ENCODE results near the gene BTBD9.

BTBD9 gene

GRCh38 chr6:38155144-38155543, 484.6 kb downstream of the BTBD9 start:
- DNase-seq = no peak

DNA sequence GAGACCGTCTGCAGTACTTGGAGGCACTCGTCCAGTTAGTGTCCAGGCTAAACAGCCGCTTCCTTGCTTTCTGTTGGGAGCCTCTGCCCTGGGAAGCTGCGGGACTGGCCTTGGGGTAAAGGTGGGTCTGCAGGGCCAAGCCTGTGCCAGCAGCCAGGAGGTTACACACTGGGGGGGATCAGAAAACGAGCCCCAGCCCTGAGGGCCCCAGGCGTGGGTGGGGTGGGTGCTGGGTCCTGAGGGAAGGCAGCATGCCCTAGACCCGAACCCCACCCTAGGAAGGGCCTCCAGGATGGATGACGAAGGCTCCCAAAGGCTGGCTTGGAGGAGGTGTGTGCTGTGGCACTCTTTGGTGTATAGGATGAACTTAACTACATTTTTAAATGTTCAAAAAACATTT, 485.0 kb downstream of the BTBD9 start:
- DNase-seq = no peak

DNA sequence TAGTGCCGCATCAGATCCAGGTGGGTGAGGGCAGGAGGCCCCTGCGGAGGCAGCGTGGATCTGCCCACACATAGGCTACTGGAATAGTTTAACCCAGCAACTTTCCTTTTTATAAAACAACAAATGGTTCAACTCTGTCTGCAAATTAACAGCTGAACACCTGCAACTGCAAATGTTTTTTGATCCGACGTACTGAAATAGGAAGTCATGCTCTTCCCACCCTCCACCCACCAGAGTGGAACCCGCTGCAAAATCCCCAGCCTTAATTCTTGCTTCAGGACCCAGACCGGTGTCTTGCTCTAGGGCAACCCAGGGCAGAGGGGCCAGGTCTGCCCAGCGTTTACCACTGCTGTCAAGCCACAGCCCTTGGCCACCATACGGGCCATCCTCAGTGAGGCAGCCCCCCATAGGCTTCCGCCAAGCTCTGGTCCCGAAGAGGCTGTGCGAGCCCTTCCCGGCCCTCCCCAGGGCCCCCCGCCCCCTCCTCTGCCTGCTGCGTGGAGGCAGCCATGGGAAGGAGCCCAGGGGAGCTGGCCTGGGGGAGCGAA, 485.9 kb downstream of the BTBD9 start:
- DNase-seq = no peak

DNA sequence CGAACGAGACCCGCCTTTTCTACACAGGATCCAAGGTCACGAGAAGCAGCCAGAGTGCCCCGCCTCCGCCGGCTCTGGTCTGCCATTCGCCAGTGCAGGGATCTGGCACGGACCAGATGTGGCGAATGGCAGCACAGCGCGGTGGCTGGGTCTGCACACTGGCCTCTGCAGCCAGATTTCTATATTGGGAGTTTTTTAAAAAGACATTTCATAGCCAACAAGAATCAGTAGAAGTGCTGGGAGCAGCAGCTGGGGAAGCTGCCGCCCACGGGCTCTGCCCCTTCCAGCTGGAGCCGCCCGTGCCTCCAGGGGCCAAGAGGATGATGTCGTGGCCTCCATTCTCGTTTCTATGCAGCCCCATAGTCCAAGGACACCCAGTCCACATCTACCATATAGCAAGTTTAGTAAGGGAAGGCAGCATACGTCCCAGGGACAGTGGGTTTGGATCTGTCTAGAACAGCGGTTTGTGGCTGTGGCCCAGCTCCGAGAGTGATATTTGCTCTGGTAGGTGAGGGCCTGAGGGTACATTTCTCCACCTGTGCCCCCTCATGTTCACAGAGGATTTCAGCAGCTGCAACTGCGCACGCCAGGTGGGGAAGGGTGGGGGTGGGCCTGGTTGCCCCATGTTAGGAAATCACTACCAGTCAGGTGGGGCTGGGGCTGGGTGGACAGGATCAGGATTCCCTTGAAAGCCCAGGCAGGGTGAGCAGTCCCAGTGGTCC, 486.5 kb downstream of the BTBD9 start:
- DNase-seq = no peak

DNA sequence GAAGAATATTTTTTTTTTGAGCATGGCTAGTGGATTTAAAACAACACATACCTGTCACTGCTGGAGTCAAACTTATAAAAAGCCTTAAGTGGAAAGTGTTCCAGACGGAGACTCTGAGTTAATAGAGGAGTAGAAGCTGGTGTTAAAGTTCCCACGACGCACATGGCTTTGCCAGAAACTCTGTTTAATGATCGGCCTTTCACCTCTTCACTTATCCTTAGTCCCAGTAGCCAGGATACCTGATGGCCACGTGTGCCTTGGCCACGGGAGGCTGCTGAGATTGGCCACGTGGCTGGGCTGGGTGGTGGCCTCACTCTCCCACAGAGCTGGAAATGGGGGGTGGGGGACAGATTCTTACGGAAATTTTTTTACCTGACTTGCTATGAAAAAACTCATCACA, 487.1 kb downstream of the BTBD9 start:
- no peak for DNase-seq

DNA sequence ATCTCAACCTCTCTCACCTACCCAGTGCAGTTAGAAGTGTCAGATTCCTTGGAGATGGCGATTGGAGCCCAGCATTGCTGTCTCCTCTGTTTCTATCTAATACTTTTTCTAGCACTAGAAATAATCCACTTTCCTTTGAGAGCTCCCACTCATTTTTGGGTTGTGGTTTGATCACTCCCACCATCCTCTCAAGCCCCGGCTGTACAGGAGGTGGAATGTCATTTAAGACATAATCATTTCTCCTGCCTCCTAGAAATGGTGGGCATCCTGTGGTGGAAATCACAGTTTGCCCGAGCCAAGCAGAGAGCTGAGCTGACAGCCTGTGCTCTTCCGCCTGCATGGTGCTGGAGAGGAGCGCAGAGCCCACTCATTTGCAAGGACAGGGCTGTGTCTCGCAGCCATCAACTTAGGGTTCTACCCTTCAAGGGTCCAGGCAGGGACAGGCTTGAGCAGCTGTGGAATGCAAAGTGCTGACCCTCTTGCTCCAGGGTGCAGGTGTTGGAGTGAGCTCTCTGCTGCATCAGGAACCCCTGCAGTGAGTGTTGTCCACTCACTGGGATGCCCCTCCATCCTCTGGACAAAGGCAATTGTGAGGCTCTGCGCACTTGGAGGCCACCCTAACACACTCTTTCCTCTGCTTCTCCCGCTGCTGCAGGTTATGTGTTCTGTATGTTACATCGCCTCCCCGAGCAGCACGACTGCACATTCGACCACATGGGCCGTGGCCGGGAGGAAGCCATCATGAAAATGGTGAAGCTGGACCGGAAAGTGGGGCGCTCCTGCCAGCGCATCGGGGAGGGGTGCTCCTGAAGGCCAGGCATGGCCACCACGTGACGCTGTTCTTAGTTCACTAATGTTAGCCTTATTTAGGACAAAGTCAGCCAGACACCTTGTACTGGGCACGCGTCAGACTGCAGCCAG, 487.9 kb downstream of the BTBD9 start:
- DNase-seq = no peak

DNA sequence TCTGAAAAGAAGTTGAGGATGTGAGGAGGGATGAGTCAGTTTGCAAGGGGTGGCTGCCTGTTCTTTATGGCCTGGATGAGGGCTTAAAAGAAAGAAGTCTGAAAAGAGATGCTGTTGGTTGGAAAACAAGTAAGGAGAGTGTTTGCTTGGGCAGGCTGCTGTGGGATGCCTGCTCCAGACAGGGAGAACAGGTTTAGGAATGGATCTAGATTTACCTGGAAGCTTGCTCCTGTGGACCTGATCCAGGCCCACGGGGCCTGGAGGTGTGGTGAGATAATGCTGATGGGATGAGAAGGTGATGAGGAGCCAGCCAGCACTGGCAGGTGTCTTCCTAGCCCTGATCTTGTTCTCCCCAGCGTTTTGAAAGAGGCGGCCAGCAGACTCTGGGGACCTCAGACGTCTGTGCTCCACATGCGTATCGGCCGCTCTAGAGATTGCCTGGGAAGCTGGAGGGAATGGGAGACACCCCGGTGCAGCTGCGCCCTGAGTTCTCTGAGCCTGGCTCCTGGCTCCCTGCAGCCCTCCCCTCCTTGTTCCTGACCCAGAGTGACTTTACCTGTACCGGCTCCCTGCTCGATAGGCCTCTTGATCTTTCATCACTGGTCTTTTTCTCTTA, 488.9 kb downstream of the BTBD9 start:
- no peak for DNase-seq

- no peak for DNase-seq
These were observed 489.7 kb downstream of the BTBD9 start for GRCh38 chr6:38150021-38150420.

- no peak for DNase-seq
These were observed 490.2 kb downstream of the BTBD9 start for GRCh38 chr6:38149531-38149930.

DNA sequence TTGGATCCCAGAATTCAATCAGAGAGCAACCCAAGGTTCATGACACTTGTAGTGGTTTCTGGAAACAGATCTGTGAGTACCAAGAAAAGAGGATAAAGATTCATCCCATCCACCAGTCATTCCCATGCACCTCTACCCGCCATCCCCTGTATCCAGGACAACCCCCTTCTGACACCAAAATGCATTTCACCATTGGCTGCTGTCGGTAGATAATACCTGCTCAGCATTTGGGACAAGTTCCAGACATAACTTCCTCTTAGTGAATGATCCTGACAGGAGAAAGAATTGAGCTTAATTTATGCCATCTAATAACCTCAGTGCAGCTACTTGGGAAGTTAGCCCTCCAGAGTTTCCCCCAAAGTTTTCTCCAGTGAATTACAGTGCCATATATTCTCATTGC, 491.1 kb downstream of the BTBD9 start:
- no peak for DNase-seq

DNA sequence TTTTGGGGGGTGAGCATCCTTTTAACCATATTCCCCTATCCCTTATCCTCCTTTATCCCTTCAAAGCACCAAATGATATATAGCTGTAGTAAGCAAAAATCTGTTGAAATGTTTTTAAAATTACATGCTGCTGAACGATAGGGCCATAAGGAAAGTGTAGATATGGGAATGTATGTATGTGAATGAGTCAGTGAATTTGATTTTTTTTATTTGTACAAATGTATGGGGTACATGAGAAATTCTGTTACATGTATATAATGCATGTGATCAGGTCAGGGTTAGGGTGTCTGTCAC, 493.0 kb downstream of the BTBD9 start:
- no peak for DNase-seq

DNA sequence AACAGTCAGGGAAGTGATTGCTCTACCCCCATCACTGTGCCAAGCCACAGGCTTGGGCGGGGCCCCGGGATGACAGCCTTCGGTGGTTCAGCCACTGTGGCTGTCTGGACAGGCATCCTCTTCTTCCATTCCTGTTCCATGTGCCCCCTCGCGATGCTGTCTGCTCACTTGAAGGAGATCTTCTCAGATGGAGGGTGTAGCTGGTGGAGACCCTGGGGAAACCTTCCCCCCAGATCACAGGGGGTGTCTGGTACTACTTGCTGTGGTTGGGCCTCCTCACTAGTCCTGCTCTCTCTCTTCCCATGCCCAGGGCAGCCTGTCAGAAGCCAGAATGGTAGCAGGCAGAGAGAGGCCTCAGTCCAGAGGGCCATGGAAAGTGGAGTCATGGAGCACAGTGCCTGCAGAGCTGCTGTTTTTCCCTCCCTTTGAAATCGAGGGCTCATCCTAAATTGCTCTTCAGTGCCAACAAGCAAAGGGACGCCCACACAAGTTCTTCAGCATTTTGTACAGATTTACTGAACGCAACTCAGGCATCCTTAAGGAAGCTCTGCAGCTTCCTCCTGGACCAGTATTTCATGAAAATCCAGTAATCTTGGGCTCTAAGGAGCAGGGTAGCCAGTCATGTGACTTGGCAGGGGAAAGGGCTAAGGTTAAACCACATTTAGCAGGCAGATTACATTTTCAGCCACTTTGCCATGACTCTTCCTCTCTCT, 493.6 kb downstream of the BTBD9 start:
- DNase-seq = no peak

DNA sequence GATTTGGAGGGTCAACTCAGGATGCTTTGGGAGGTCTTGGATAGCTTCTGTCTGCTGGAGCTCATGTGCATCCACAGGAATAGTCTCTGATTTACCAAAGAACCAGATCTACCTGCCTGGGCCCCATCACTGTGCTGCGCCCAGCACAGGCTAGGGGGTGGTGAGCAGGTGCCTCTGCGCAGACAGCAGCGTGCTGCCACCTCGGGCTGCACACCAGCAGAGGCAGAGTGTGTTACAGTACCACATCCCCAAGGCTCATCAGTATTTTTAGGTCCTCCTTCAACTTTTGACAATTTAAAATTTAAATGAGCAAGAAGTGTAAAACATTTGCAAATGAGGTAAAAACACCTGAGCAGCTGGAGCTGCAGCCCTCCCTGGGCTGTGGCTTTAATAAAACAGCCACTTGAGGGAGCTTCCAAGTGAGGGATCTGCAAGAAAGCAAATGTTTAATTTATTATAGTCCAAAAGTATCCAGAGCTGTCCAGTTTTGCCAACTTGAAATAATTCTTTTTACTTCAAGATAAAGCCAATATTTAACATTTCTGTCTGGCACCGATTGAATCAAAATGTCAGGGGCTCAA, 495.3 kb downstream of the BTBD9 start:
- no peak for DNase-seq

- DNase-seq = no peak
These were observed 496.3 kb downstream of the BTBD9 start for GRCh38 chr6:38143191-38144150.

GRCh38 chr6:38142178-38142902, 497.4 kb downstream of the BTBD9 start:
- no peak for DNase-seq

DNA sequence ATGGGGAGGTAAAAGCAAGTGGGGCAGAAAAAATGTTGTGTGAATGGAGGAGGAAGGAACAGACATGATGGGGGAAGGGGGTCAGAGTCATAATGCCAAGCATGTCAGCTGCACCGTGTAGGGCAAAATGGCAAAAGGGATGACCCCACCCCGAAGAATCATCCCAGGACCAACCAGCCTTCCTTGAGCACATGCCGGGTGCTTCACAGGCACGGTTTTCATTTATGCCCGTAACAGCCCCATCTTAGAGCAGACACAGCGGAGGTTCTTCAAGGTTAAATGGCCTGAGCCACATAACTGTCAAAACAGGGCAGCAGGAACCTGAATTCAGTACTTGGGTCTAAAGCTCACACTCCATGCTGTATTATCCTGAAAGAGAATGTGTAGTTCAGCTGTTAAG, 498.0 kb downstream of the BTBD9 start:
- DNase-seq = no peak

GRCh38 chr6:38141085-38141484, 498.6 kb downstream of the BTBD9 start:
- DNase-seq = no peak

- DNase-seq = no peak
These were observed 501.4 kb downstream of the BTBD9 start for GRCh38 chr6:38138374-38138773.

- no peak for DNase-seq
These were observed 502.0 kb downstream of the BTBD9 start for GRCh38 chr6:38137608-38138265.

GRCh38 chr6:38136547-38136946, 503.2 kb downstream of the BTBD9 start:
- no peak for DNase-seq

Measured in NCI-H748 treated with DMSO at 0.1 percent for 48 hours (cell line).